HUES48 (cell line): ENCODE measurements around the gene KIF26A.

ENCODE experiments used
- H3K27ac ChIP-seq: one replicate; pipeline ENCODE4 v1.7.0; 2013; ENCODE audit warnings: low read depth, low read length, inconsistent platforms
- H3K27me3 ChIP-seq: 2 replicates; pipeline ENCODE4 v1.6.1; 2013; ENCODE audit warnings: mild to moderate bottlenecking, low read length; ENCODE audit not compliant: control insufficient read depth, insufficient read depth
- H3K36me3 ChIP-seq: 2 replicates; pipeline ENCODE4 v1.6.1; 2013; ENCODE audit warnings: low read length; ENCODE audit not compliant: control insufficient read depth, insufficient read depth
- H3K4me1 ChIP-seq: 2 replicates; pipeline ENCODE4 v1.6.1; 2013; ENCODE audit warnings: mild to moderate bottlenecking, low read length; ENCODE audit not compliant: control insufficient read depth, insufficient read depth
- H3K4me3 ChIP-seq: 2 replicates; pipeline ENCODE4 v1.5.1; 2013; ENCODE audit warnings: mild to moderate bottlenecking, low read depth, low read length
- H3K9ac ChIP-seq: 2 replicates; pipeline ENCODE4 v1.6.1; 2013; ENCODE audit warnings: mild to moderate bottlenecking, low read depth, low read length, moderate library complexity
- H3K9me3 ChIP-seq: 2 replicates; pipeline ENCODE4 v1.6.1; 2013; ENCODE audit warnings: low read length; ENCODE audit not compliant: control insufficient read depth, insufficient read depth

KIF26A gene

GRCh38 chr14:104095426-104096310 lies 42.7 kb upstream of the KIF26A start:
- Histone ChIP-seq H3K27me3 (no peaks in the 10 kb centered on the region), H3K36me3 (no peaks in the 10 kb centered on the region), H3K9me3 (no peaks in the 10 kb centered on the region), H3K27ac (no peak overlapping the region), H3K4me1 (0 out of 2 replicates have a peak, but pooled peaks cover 2% of the 10 kb centered on the region), H3K4me3 (no peak overlapping the region), H3K9ac (no peak overlapping the region)

- H3K36me3 ChIP-seq: no peaks in the 10 kb centered on the region
- 0 out of 2 replicates have a peak, but pooled peaks cover 2% of the 10 kb centered on the region for H3K4me1 ChIP-seq
- no peaks in the 10 kb centered on the region for H3K9me3 ChIP-seq
- H3K4me3 ChIP-seq: no peak overlapping the region
- no peak overlapping the region for H3K9ac ChIP-seq
- no peaks in the 10 kb centered on the region for H3K27me3 ChIP-seq
- no peak overlapping the region for H3K27ac ChIP-seq
Measured at GRCh38 chr14:104096318-104096717, 42.1 kb upstream of the KIF26A start.

GRCh38 chr14:104096751-104097700 lies 41.4 kb upstream of the KIF26A start:
- H3K9me3 ChIP-seq: no peaks in the 10 kb centered on the region
- H3K27ac ChIP-seq: no peak overlapping the region
- no peaks in the 10 kb centered on the region for H3K36me3 ChIP-seq
- H3K4me1 ChIP-seq: 0 out of 2 replicates have a peak, but pooled peaks cover 2% of the 10 kb centered on the region
- no peaks in the 10 kb centered on the region for H3K27me3 ChIP-seq
- H3K4me3 ChIP-seq: no peak overlapping the region
- no peak overlapping the region for H3K9ac ChIP-seq

- Histone ChIP-seq H3K4me1 (0 out of 2 replicates have a peak, but pooled peaks cover 2% of the 10 kb centered on the region), H3K27ac (no peak overlapping the region)
Measured at GRCh38 chr14:104098272-104099095, 39.9 kb upstream of the KIF26A start.

GRCh38 chr14:104099096-104100041 lies 39.0 kb upstream of the KIF26A start:
- H3K9ac ChIP-seq: no peak overlapping the region
- H3K27ac ChIP-seq: no peak overlapping the region

More at GRCh38 chr14:104098272-104099095, 39.9 kb upstream of the KIF26A start:
- Histone ChIP-seq H3K9ac (no peak overlapping the region), H3K9me3 (no peaks in the 10 kb centered on the region), H3K4me3 (no peak overlapping the region), H3K27me3 (no peaks in the 10 kb centered on the region), H3K36me3 (no peaks in the 10 kb centered on the region)

GRCh38 chr14:104100171-104101085 lies 38.0 kb upstream of the KIF26A start:
- H3K9ac ChIP-seq: no peak overlapping the region
- H3K4me3 ChIP-seq: no peak overlapping the region
- no peak overlapping the region for H3K27ac ChIP-seq
- no peaks in the 10 kb centered on the region for H3K9me3 ChIP-seq
- H3K36me3 ChIP-seq: no peaks in the 10 kb centered on the region
- H3K4me1 ChIP-seq: no peaks in the 10 kb centered on the region
- H3K27me3 ChIP-seq: no peaks in the 10 kb centered on the region

More at GRCh38 chr14:104099096-104100041, 39.0 kb upstream of the KIF26A start:
- Histone ChIP-seq H3K27me3 (no peaks in the 10 kb centered on the region), H3K36me3 (no peaks in the 10 kb centered on the region), H3K4me3 (no peak overlapping the region), H3K9me3 (no peaks in the 10 kb centered on the region), H3K4me1 (0 out of 2 replicates have a peak, but pooled peaks cover 2% of the 10 kb centered on the region)

GRCh38 chr14:104101086-104101621 lies 37.2 kb upstream of the KIF26A start:
- Histone ChIP-seq H3K27me3 (no peaks in the 10 kb centered on the region), H3K4me1 (no peaks in the 10 kb centered on the region), H3K4me3 (no peak overlapping the region), H3K9me3 (no peaks in the 10 kb centered on the region), H3K36me3 (no peaks in the 10 kb centered on the region), H3K27ac (no peak overlapping the region), H3K9ac (no peak overlapping the region)

- Histone ChIP-seq H3K4me3 (no peak overlapping the region), H3K36me3 (no peaks in the 10 kb centered on the region), H3K9ac (no peak overlapping the region), H3K9me3 (no peaks in the 10 kb centered on the region), H3K4me1 (no peaks in the 10 kb centered on the region), H3K27ac (no peak overlapping the region), H3K27me3 (no peaks in the 10 kb centered on the region)
Measured at GRCh38 chr14:104101651-104102281, 36.6 kb upstream of the KIF26A start.
